ENCODE data around the gene KRABD2.
"Not testable (repeated sequence)": the region's sequence is repeated elsewhere in the genome, so short reads cannot be mapped to it uniquely, and the experiment has no call there.

The KRABD2 gene

GRCh38 chr17:8380049-8380448 lies 3.5 kb upstream of the KRABD2 start:
- no peak for DNase-seq (ENCODE audit: low read depth, low spot score)
- peak overlapping the region in 1 of 3 experiments; percentile 19 for H3K4me3 ChIP-seq (ENCODE audit: control insufficient read depth in 2 of 3, extremely low read depth in 1 of 3, insufficient read depth in 2 of 3, low read depth in 1 of 3, low read length in 3 of 3)
- H3K27ac ChIP-seq (ENCODE audit: control insufficient read depth, insufficient read depth, low read length): no peak overlapping the region
- H3K9ac ChIP-seq (ENCODE audit: control insufficient read depth, extremely low read depth, insufficient read depth, low read length): peak overlapping the region; percentile 22
- H3K9me1 ChIP-seq (ENCODE audit: control insufficient read depth, extremely low read depth, insufficient read depth, low read length): no peaks in the 10 kb centered on the region
- peak overlapping the region; percentile 79 for H3K4me2 ChIP-seq (ENCODE audit: control insufficient read depth, extremely low read depth, insufficient read depth, low read depth, low read length)
- peaks cover 44% of the 10 kb centered on the region for H3K79me2 ChIP-seq (ENCODE audit: control insufficient read depth, insufficient read depth, low read length)
- H3K36me3 ChIP-seq (ENCODE audit: control insufficient read depth in 2 of 2, extremely low read depth in 1 of 2, insufficient read depth in 2 of 2, low read length in 2 of 2): peaks cover 24 to 35% of the 10 kb centered on the region in 2 experiments
- H3K4me1 ChIP-seq (ENCODE audit: control insufficient read depth, extremely low read depth, insufficient read depth, low read length): peaks cover 49% of the 10 kb centered on the region
- H4K20me1 ChIP-seq (ENCODE audit: control insufficient read depth, extremely low read depth, insufficient read depth, low read length): peaks cover 22% of the 10 kb centered on the region
- dilution Hi-C loops (cut with MboI; ENCODE audit: extremely low pct_ligation_motif_present, low sequenced_read_pairs): no loop called here
- H2AFZ ChIP-seq (ENCODE audit: control insufficient read depth, low read length): no peak overlapping the region
- H3K27me3 ChIP-seq (ENCODE audit: control insufficient read depth, extremely low read depth, insufficient read depth, low read length): no peaks in the 10 kb centered on the region
- FAIRE-seq: no peak
- TF ChIP-seq CTCF (optimal IDR thresholded peaks at IDR 0.05 in 1 of 3, IDR thresholded peaks at IDR 0.05 in 1 of 3, conservative IDR thresholded peaks at IDR 0.05 in 1 of 3; ENCODE audit: extremely low read depth in 1 of 3, insufficient read depth in 2 of 3, low read length in 3 of 3) (no peak), EZH2 (IDR thresholded peaks at IDR 0.05; ENCODE audit: low read length) (no peak)
- H3K9me3 ChIP-seq (ENCODE audit: control insufficient read depth, low read depth, low read length): no peaks in the 10 kb centered on the region

GRCh38 chr17:8378117-8378516 lies 1.6 kb upstream of the KRABD2 start:
- peaks cover 44% of the 10 kb centered on the region for H3K79me2 ChIP-seq (ENCODE audit: control insufficient read depth, insufficient read depth, low read length)
- H3K4me2 ChIP-seq (ENCODE audit: control insufficient read depth, extremely low read depth, insufficient read depth, low read depth, low read length); H3K9ac ChIP-seq (ENCODE audit: control insufficient read depth, extremely low read depth, insufficient read depth, low read length); H3K27ac ChIP-seq (ENCODE audit: control insufficient read depth, insufficient read depth, low read length); H3K4me3 ChIP-seq (ENCODE audit: control insufficient read depth in 2 of 3, extremely low read depth in 1 of 3, insufficient read depth in 2 of 3, low read depth in 1 of 3, low read length in 3 of 3); DNase-seq (ENCODE audit: low read depth, low spot score); FAIRE-seq; H3K27me3 ChIP-seq (ENCODE audit: control insufficient read depth, extremely low read depth, insufficient read depth, low read length); H3K9me3 ChIP-seq (ENCODE audit: control insufficient read depth, low read depth, low read length); dilution Hi-C loops (cut with MboI; ENCODE audit: extremely low pct_ligation_motif_present, low sequenced_read_pairs); H2AFZ ChIP-seq (ENCODE audit: control insufficient read depth, low read length); H3K9me1 ChIP-seq (ENCODE audit: control insufficient read depth, extremely low read depth, insufficient read depth, low read length): not testable (repeated sequence)
- H4K20me1 ChIP-seq (ENCODE audit: control insufficient read depth, extremely low read depth, insufficient read depth, low read length): peaks cover 22% of the 10 kb centered on the region
- peaks cover 40% of the 10 kb centered on the region for H3K4me1 ChIP-seq (ENCODE audit: control insufficient read depth, extremely low read depth, insufficient read depth, low read length)
- H3K36me3 ChIP-seq (ENCODE audit: control insufficient read depth in 2 of 2, extremely low read depth in 1 of 2, insufficient read depth in 2 of 2, low read length in 2 of 2): peaks cover 24 to 35% of the 10 kb centered on the region in 2 experiments

GRCh38 chr17:8377422-8377821 lies 918 bp upstream of the KRABD2 start:
- TF ChIP-seq EZH2 (IDR thresholded peaks at IDR 0.05; ENCODE audit: low read length) (no peak), CTCF (optimal IDR thresholded peaks at IDR 0.05 in 1 of 3, IDR thresholded peaks at IDR 0.05 in 1 of 3, conservative IDR thresholded peaks at IDR 0.05 in 1 of 3; ENCODE audit: extremely low read depth in 1 of 3, insufficient read depth in 2 of 3, low read length in 3 of 3) (no peak)
- no peak for DNase-seq (ENCODE audit: low read depth, low spot score)
- Histone ChIP-seq H3K9me3 (ENCODE audit: control insufficient read depth, low read depth, low read length) (no peaks in the 10 kb centered on the region), H3K36me3 (ENCODE audit: control insufficient read depth in 2 of 2, extremely low read depth in 1 of 2, insufficient read depth in 2 of 2, low read length in 2 of 2) (peaks cover 24 to 35% of the 10 kb centered on the region in 2 experiments), H3K27me3 (ENCODE audit: control insufficient read depth, extremely low read depth, insufficient read depth, low read length) (no peaks in the 10 kb centered on the region), H3K4me1 (ENCODE audit: control insufficient read depth, extremely low read depth, insufficient read depth, low read length) (peaks cover 40% of the 10 kb centered on the region), H3K9me1 (ENCODE audit: control insufficient read depth, extremely low read depth, insufficient read depth, low read length) (no peaks in the 10 kb centered on the region), H4K20me1 (ENCODE audit: control insufficient read depth, extremely low read depth, insufficient read depth, low read length) (peaks cover 22% of the 10 kb centered on the region), H3K4me3 (ENCODE audit: control insufficient read depth in 2 of 3, extremely low read depth in 1 of 3, insufficient read depth in 2 of 3, low read depth in 1 of 3, low read length in 3 of 3) (no peak overlapping the region), H3K9ac (ENCODE audit: control insufficient read depth, extremely low read depth, insufficient read depth, low read length) (no peak overlapping the region), H3K79me2 (ENCODE audit: control insufficient read depth, insufficient read depth, low read length) (peaks cover 38% of the 10 kb centered on the region), H3K27ac (ENCODE audit: control insufficient read depth, insufficient read depth, low read length) (no peak overlapping the region), H2AFZ (ENCODE audit: control insufficient read depth, low read length) (no peak overlapping the region), H3K4me2 (ENCODE audit: control insufficient read depth, extremely low read depth, insufficient read depth, low read depth, low read length) (no peak overlapping the region)
- FAIRE-seq: no peak
- dilution Hi-C loops (cut with MboI; ENCODE audit: extremely low pct_ligation_motif_present, low sequenced_read_pairs): no loop called here
